ENCODE data around the gene OAT. TPM values are rescaled to one million over a fixed set of nuclear protein-coding genes. Genes with fewer than 3 reads are reported as not detected.

Gene OAT
- total RNA-seq, 1 donor from 2014 or later, result 54.2 TPM

DNA sequence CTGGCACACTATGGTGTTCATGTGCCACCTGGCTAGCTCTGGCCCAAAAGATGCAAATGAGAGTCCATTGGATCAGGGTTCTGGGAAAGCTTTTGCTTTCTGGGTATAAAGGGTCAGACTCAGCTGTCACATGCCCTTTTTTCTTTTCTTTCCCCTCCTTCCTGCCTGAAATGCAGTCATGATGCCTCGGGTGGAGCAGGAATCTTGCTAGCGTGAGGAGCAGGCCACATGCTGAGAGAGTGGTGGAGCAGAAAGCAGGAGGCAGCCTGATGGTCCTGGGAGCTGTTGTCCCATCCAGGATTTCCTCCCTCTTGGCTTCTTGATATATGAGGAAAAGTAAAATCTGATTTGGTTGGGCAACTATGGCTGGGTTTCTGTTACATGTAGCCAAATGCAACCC is 40.2 kb upstream of the OAT start:
- DNase-seq (no peak), ATAC-seq (no peak)
- H3K4me3 ChIP-seq, result no peak overlapping the region
- peaks cover 13% of the 10 kb centered on the region for H3K27me3 ChIP-seq (ENCODE audit: low read depth)
- H3K4me1 ChIP-seq, result peaks cover 13% of the 10 kb centered on the region
- no peak for TF ChIP-seq CTCF (IDR thresholded peaks at IDR 0.05)
- no peaks in the 10 kb centered on the region for H3K36me3 ChIP-seq
- intact Hi-C loops (cut with DNase I), result no loop called here
- H3K9me3 ChIP-seq, result no peaks in the 10 kb centered on the region
- no peak overlapping the region for H3K27ac ChIP-seq

DNA sequence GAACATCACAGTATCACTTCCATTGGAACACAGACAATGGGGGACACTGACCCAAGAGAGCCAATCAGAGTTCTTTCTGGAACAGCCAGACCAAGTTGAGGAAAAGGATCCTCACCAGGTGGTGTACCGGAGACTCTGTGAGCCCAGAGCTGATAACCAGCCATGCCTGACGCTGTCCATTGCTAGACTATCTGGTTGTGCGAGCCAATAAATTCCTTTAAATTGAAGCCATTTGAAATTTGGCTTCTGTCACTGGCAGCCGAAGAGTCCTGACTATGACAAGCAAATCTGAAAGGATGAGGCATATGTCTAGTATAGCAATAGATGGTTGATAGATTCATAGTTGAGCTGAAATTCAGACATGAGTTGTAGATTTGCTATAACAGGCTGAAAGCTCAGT is 39.8 kb upstream of the OAT start:
- Histone ChIP-seq H3K4me1 (peaks cover 13% of the 10 kb centered on the region), H3K4me3 (no peak overlapping the region), H3K9me3 (no peaks in the 10 kb centered on the region), H3K27ac (no peak overlapping the region), H3K27me3 (ENCODE audit: low read depth) (peaks cover 18% of the 10 kb centered on the region), H3K36me3 (no peaks in the 10 kb centered on the region)
- TF ChIP-seq CTCF (IDR thresholded peaks at IDR 0.05), result no peak
- intact Hi-C loops (cut with DNase I), result no loop called here
- DNase-seq (no peak), ATAC-seq (no peak)

DNA sequence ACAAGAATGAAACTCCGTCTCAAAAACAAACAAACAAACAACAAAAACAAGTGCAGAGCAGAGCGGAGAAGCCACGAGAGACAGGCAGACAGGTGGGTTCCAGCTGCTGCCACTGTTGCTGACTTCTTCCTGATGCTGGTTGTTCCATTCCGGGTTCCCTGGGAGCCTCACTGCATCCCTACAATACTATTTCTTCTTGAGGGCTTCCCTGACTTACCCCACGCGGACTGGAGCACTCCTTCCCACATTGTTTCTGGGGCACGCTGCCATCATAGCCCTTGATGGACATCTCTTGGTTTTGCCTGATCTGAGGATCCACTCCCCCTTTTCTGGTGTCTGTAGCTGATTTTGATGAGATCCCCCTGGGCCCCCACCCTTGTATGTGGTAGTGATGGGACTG is 36.7 kb upstream of the OAT start:
- Histone ChIP-seq H3K9me3 (no peaks in the 10 kb centered on the region), H3K27me3 (ENCODE audit: low read depth) (peaks cover 48% of the 10 kb centered on the region), H3K36me3 (no peaks in the 10 kb centered on the region), H3K4me1 (no peaks in the 10 kb centered on the region), H3K27ac (no peak overlapping the region), H3K4me3 (no peak overlapping the region)
- ATAC-seq (no peak), DNase-seq (no peak)
- no peak for TF ChIP-seq CTCF (IDR thresholded peaks at IDR 0.05)
- intact Hi-C loops (cut with DNase I), result no loop called here

DNA sequence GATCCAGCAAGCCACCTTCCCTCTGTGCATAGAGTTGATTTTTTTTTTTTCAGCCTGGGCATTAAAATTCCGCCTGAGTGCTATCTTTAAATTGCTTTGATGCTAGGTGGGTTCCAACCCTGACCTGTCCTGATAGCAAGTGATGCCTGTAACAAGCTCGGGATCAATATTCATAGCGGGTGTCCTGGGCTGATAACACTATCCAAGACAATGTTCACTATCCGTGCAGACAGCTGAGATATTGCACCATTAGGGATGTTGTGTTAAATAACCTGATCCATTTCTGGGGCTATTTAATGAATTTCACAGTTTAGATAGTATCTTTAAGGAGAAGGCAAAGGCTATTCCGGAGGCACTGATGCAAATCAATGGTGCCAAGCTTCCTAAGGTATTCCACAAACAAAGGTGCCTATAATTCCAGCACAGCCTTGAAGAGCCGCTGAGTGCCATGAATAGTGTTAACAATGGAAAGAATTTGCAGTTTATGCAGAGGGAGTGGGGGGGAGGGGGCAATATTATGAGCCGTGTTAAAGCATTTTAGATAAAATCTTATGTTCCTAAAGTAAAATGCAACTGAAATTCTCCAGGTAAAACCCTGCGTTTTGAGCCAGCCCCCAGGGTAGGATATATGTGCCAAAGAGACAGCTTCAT is 35.4 kb upstream of the OAT start:
- no peak for ATAC-seq
- peaks cover 62% of the 10 kb centered on the region for H3K27me3 ChIP-seq (ENCODE audit: low read depth)
- H3K4me1 ChIP-seq, result peaks cover 7% of the 10 kb centered on the region
- no peak overlapping the region for H3K27ac ChIP-seq
- TF ChIP-seq CTCF (IDR thresholded peaks at IDR 0.05), result no peak
- DNase-seq, result no peak
- no peaks in the 10 kb centered on the region for H3K9me3 ChIP-seq
- no peak overlapping the region for H3K4me3 ChIP-seq
- H3K36me3 ChIP-seq, result no peaks in the 10 kb centered on the region
- intact Hi-C loops (cut with DNase I), result no loop called here

DNA sequence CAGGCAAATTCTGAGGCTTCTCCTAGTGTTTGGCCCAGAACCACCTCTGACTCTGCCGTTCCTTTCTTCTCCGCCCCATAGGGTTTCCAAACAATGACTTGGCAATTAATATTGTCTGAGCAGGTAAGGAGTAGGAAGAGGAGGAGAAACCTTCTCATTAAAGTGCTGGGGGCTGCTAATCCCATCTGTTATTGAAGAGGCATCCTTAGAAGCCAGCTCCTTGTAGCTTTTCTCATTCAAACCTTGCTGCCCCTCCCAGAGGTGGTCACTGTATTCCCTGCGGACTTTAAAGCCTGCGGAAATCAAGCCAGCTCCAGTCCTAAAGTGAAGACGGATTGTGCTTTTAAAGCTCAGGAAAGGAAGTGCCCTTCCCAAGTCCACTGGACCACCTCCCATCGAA is 32.6 kb upstream of the OAT start:
- H3K9me3 ChIP-seq, result no peaks in the 10 kb centered on the region
- H3K4me1 ChIP-seq, result peaks cover 16% of the 10 kb centered on the region
- peaks cover 88% of the 10 kb centered on the region for H3K27me3 ChIP-seq (ENCODE audit: low read depth)
- no peak overlapping the region for H3K4me3 ChIP-seq
- intact Hi-C loops (cut with DNase I), result no loop called here
- ATAC-seq (no peak), DNase-seq (no peak)
- no peak for TF ChIP-seq CTCF (IDR thresholded peaks at IDR 0.05)
- no peak overlapping the region for H3K27ac ChIP-seq
- no peaks in the 10 kb centered on the region for H3K36me3 ChIP-seq

DNA sequence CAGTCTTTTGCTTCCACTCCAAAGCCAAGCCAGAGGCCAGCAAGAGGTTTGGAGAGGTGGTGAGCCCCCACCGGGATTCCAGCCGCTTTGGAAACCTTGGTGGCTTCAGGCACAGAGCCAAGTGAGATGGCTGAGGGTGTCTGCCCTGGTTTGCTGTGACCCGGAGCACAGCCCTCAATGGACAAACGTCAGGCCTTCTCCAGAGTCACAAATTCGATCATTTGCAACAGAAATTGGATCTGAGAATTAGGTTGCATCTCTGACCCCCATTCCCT is 32.0 kb upstream of the OAT start:
- no peaks in the 10 kb centered on the region for H3K9me3 ChIP-seq
- peaks cover 16% of the 10 kb centered on the region for H3K4me1 ChIP-seq
- DNase-seq, result no peak
- H3K27me3 ChIP-seq (ENCODE audit: low read depth), result peaks cover 88% of the 10 kb centered on the region
- no peak overlapping the region for H3K4me3 ChIP-seq
- ATAC-seq, result no peak
- intact Hi-C loops (cut with DNase I), result no loop called here
- no peak overlapping the region for H3K27ac ChIP-seq
- H3K36me3 ChIP-seq, result no peaks in the 10 kb centered on the region
- no peak for TF ChIP-seq CTCF (IDR thresholded peaks at IDR 0.05)
